PC-9 (cell line): ENCODE data around the gene NRIP1. TPM values are rescaled to one million over a fixed set of nuclear protein-coding genes. Genes with fewer than 3 reads are reported as not detected.

Experiments
- BruUV-seq: library from RNA; stranded (reverse); fragments of 400-500 nt; replicated peaks from 2 replicates; lab custom pipeline; 2021; lab: Mats Ljungman, UMichigan
- CTCF ChIA-PET: fragments of 300-600 bp; sonication (Branson Sonifier 250); formaldehyde crosslinking; loops from one replicate; lab custom pipeline; 2022; ENCODE audit warnings: antibody characterized with exemption; lab: Charles Lee
- POLR2A ChIA-PET: fragments of 300-600 bp; sonication (Branson Sonifier 250); formaldehyde crosslinking; loops from one replicate; lab custom pipeline; 2022; ENCODE audit warnings: antibody characterized with exemption; ENCODE audit not compliant: unreplicated experiment; lab: Charles Lee
- DNase-seq, 2 experiments: peaks; one replicate each; pipeline versions ENCODE4 v3.0.0 to v3.0.0-alpha.2; 2015 to 2022; ENCODE audit warnings: mixed read lengths in 1 of 2
- H2AFZ ChIP-seq: fragments of 200-600 bp; sonication (generic); 2 replicates; pipeline ENCODE4 v1.8.1; 2017; ENCODE audit warnings: antibody characterized with exemption
- H3F3A ChIP-seq: fragments of 200-600 bp; sonication (generic); 2 replicates; pipeline ENCODE4 v1.8.1; 2017; ENCODE audit warnings: antibody characterized with exemption, mild to moderate bottlenecking, low read depth; ENCODE audit not compliant: insufficient read depth
- H3K27ac ChIP-seq: fragments of 200-600 bp; sonication (generic); 2 replicates; pipeline ENCODE4 v1.6.1; 2016; ENCODE audit warnings: mixed run types
- H3K27me3 ChIP-seq: fragments of 200-600 bp; sonication (generic); 2 replicates; pipeline ENCODE4 v1.6.1; 2016; ENCODE audit warnings: low read depth, mixed run types; ENCODE audit not compliant: insufficient read depth
- H3K36me3 ChIP-seq: fragments of 200-600 bp; sonication (generic); 2 replicates; pipeline ENCODE4 v1.6.1; 2016; ENCODE audit warnings: low read depth, mixed run types
- H3K4me1 ChIP-seq: fragments of 200-600 bp; sonication (generic); replicated peaks from 2 replicates; pipeline ENCODE4 v1.6.1; 2016; ENCODE audit warnings: mixed run types; ENCODE audit not compliant: insufficient read depth
- H3K4me2 ChIP-seq: fragments of 200-600 bp; sonication (generic); 2 replicates; pipeline ENCODE4 v1.6.1; 2017; ENCODE audit warnings: mixed run types
- H3K4me3 ChIP-seq: fragments of 200-600 bp; sonication (generic); 2 replicates; pipeline ENCODE4 v1.6.1; 2016; ENCODE audit warnings: mixed run types
- H3K79me2 ChIP-seq: fragments of 200-600 bp; sonication (generic); 2 replicates; pipeline ENCODE4 v1.6.1; 2017; ENCODE audit warnings: low read depth, mixed run types
- H3K9me2 ChIP-seq: fragments of 200-600 bp; sonication (generic); 2 replicates; pipeline ENCODE4 v1.8.1; 2017; ENCODE audit warnings: mild to moderate bottlenecking; ENCODE audit not compliant: insufficient read depth
- H3K9me3 ChIP-seq: fragments of 200-600 bp; sonication (generic); 2 replicates; pipeline ENCODE4 v1.8.1; 2016; ENCODE audit warnings: low read depth; ENCODE audit not compliant: insufficient read depth
- H4K20me1 ChIP-seq: fragments of 200-600 bp; sonication (generic); 2 replicates; pipeline ENCODE4 v1.8.1; 2017; ENCODE audit not compliant: insufficient read depth
- EZH2 ChIP-seq: fragments of 200-600 bp; sonication (generic); IDR thresholded peaks from 2 replicates; pipeline ENCODE4 v1.8.0; 2017; ENCODE audit warnings: antibody characterized with exemption, low read depth
- intact Hi-C: fragments of 100-400 bp; cut with micrococcal nuclease; formaldehyde crosslinking; loops from one replicate; pipeline ENCODE4 v1.10.0; 2022; ENCODE audit not compliant: unreplicated experiment
- total RNA-seq: library from RNA; stranded (reverse); gene quantifications from 2 replicates; pipeline ENCODE4 v1.2.3, GENCODE V29; 2021
- TF ChIP-seq, protein P1 (sequence below): fragments of 200-600 bp; sonication (generic); conservative IDR thresholded peaks from 2 replicates; pipeline ENCODE4 v1.6.1; 2017; ENCODE audit warnings: mixed run types, antibody characterized with exemption, mild to moderate bottlenecking, moderate library complexity

The NRIP1 gene
- total RNA-seq, 1 experiment from 2014 or later: 33.0 TPM

GRCh38 chr21:15029077-15029476 is 35.7 kb downstream of the NRIP1 start:
- no peak overlapping the region for H3K4me2 ChIP-seq
- H2AFZ ChIP-seq: no peak overlapping the region
- CTCF ChIA-PET: no interaction called here
- H3K27me3 ChIP-seq: no peaks in the 10 kb centered on the region
- H3K79me2 ChIP-seq: peaks cover 89% of the 10 kb centered on the region
- H3K4me1 ChIP-seq: no peaks in the 10 kb centered on the region
- intact Hi-C loops: no loop called here
- TF ChIP-seq EZH2: no peak
- TF ChIP-seq, protein P1, sequence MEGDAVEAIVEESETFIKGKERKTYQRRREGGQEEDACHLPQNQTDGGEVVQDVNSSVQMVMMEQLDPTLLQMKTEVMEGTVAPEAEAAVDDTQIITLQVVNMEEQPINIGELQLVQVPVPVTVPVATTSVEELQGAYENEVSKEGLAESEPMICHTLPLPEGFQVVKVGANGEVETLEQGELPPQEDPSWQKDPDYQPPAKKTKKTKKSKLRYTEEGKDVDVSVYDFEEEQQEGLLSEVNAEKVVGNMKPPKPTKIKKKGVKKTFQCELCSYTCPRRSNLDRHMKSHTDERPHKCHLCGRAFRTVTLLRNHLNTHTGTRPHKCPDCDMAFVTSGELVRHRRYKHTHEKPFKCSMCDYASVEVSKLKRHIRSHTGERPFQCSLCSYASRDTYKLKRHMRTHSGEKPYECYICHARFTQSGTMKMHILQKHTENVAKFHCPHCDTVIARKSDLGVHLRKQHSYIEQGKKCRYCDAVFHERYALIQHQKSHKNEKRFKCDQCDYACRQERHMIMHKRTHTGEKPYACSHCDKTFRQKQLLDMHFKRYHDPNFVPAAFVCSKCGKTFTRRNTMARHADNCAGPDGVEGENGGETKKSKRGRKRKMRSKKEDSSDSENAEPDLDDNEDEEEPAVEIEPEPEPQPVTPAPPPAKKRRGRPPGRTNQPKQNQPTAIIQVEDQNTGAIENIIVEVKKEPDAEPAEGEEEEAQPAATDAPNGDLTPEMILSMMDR: no peak
- no TSS peak for BruUV-seq
- no peak overlapping the region for H3K27ac ChIP-seq
- POLR2A ChIA-PET: no interaction called here
- H3K36me3 ChIP-seq: peaks cover 14% of the 10 kb centered on the region
- H3F3A ChIP-seq: peaks cover 8% of the 10 kb centered on the region; the same call in 1 of the 2 replicates
- no peak for DNase-seq
- H3K9me3 ChIP-seq: no peaks in the 10 kb centered on the region
- H3K9me2 ChIP-seq: no peaks in the 10 kb centered on the region
- no peak overlapping the region for H3K4me3 ChIP-seq
- peaks cover 21% of the 10 kb centered on the region for H4K20me1 ChIP-seq

DNA sequence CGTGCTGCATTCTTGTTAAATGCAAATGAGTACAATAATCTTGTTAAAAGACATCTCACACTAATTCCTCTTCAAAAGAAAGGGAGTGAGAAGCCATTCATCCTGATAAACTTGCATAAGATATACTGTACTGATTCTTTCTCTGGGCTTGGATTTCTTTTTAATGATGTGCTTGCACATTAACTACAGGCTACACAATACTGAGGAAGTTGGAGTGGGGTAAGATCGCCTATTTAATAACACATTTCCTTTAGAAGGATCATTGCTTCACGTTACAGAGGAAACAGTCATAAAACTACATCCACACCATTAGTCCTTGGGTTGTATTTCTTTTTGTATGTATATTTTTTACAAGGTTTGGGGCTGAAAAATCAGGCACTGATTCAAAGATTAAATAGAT is 36.6 kb downstream of the NRIP1 start:
- POLR2A ChIA-PET: no interaction called here
- Histone ChIP-seq H3K27me3 (no peaks in the 10 kb centered on the region), H3K9me2 (no peaks in the 10 kb centered on the region), H2AFZ (no peak overlapping the region), H3K9me3 (no peaks in the 10 kb centered on the region), H3K36me3 (peaks cover 12% of the 10 kb centered on the region; the same call in 1 of the 2 replicates), H3K79me2 (peaks cover 89% of the 10 kb centered on the region), H3F3A (peaks cover 8% of the 10 kb centered on the region; the same call in 1 of the 2 replicates), H3K4me2 (no peak overlapping the region), H3K4me3 (no peak overlapping the region), H4K20me1 (peaks cover 29% of the 10 kb centered on the region), H3K27ac (no peak overlapping the region), H3K4me1 (no peaks in the 10 kb centered on the region)
- no TSS peak for BruUV-seq
- no peak for TF ChIP-seq EZH2
- TF ChIP-seq, protein P1: no peak
- intact Hi-C loops: no loop called here
- DNase-seq: no peak
- CTCF ChIA-PET: no interaction called here

DNA sequence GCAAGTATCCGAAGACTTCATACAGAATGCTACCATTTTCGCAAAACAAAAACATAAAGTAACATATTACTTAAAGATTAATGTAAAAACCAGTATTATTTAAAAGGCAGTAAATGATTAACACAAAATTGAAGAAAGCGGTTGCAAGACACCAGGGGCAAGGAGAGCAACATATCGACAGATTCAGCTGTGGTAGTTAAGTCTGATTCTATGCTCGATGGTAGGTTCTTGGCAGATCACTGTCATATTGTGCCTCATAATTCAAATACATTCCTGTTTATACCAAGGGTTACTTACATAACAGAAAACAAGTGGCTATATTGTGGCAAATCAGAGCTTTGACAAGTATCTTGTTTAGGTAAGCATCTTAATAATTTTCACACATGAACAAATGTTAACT is 37.7 kb downstream of the NRIP1 start:
- H3K9me2 ChIP-seq: no peaks in the 10 kb centered on the region
- no peaks in the 10 kb centered on the region for H3K27me3 ChIP-seq
- no peaks in the 10 kb centered on the region for H3K4me1 ChIP-seq
- ChIA-PET CTCF (no interaction called here), POLR2A (no interaction called here)
- intact Hi-C loops: no loop called here
- DNase-seq: no peak
- H3K27ac ChIP-seq: no peak overlapping the region
- no peaks in the 10 kb centered on the region for H3K9me3 ChIP-seq
- H3K79me2 ChIP-seq: peaks cover 89% of the 10 kb centered on the region
- H3K4me2 ChIP-seq: no peak overlapping the region
- BruUV-seq: no TSS peak
- H3F3A ChIP-seq: peaks cover 9% of the 10 kb centered on the region; the same call in 1 of the 2 replicates
- TF ChIP-seq, protein P1: no peak
- no peak for TF ChIP-seq EZH2
- H2AFZ ChIP-seq: no peak overlapping the region
- H3K36me3 ChIP-seq: peaks cover 17% of the 10 kb centered on the region; the same call in 1 of the 2 replicates
- no peak overlapping the region for H3K4me3 ChIP-seq
- H4K20me1 ChIP-seq: peaks cover 34% of the 10 kb centered on the region
